GM21737 (cell line): Measurements from ENCODE around the gene IFNK.

ENCODE experiments used
- ATAC-seq: cut with Tn5 transposase; IDR thresholded peaks from one replicate; pipeline ENCODE4 v1.9.1; 2021; ENCODE audit warnings: mild to moderate bottlenecking, moderate library complexity; ENCODE audit not compliant: unreplicated experiment

Gene IFNK

GRCh38 chr9:27572061-27572460 lies 48.0 kb downstream of the IFNK start:
- no peak for ATAC-seq

GRCh38 chr9:27572566-27572917 lies 48.5 kb downstream of the IFNK start:
- ATAC-seq: peak; percentile 32

GRCh38 chr9:27572918-27573633 lies 49.0 kb downstream of the IFNK start, which contains the start of gene C9orf72:
Gene C9orf72 (minus strand): TSS chr9:27573481. CDS start chr9:27567120, 6,361 bp downstream.
- peak; percentile 68 for ATAC-seq

DNA sequence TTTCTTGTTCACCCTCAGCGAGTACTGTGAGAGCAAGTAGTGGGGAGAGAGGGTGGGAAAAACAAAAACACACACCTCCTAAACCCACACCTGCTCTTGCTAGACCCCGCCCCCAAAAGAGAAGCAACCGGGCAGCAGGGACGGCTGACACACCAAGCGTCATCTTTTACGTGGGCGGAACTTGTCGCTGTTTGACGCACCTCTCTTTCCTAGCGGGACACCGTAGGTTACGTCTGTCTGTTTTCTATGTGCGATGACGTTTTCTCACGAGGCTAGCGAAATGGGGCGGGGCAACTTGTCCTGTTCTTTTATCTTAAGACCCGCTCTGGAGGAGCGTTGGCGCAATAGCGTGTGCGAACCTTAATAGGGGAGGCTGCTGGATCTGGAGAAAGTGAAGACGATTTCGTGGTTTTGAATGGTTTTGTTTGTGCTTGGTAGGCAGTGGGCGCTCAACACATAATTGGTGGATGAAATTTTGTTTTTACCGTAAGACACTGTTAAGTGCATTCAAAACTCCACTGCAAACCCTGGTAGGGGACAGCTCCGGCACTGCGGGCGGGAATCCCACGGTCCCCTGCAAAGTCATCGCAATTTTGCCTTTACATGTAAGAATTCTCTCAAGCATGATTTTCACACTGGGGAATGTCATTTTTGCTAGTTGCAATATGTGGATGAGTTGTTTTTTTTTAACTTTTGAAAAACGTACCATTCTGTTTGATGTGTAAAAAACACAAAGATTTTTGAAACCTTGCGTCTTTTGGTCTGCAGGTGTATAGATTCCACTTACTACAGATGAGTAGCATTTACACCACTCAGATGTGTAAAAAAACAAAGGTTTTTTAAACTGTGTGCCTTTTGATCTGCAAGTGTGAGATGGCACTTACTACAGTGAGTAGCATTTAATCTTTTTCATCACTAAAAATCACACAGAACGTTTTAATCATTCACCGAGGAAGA lies 49.8 kb downstream of the IFNK start:
- ATAC-seq: peak; percentile 86
